T-helper 2 cell treated with Interferon-gamma antibody and Interleukin-4, amounts not matched to agents 5 μg/mL and 100 μg/mL, for 36 hours (primary cell): ENCODE measurements around the gene ERFE.
A peak's percentile ranks its signal among the peaks of the same experiment; 100 is the strongest.
"Not testable (repeated sequence)": the region's sequence is repeated elsewhere in the genome, so short reads cannot be mapped to it uniquely, and the experiment has no call there.

Experiments
- DNase-seq: peaks from one replicate; pipeline ENCODE4 v3.0.0; 2021; ENCODE audit warnings: low spot score
- H3K27ac Mint-ChIP-seq: one replicate; pipeline ENCODE4 v1.8.0; 2021; ENCODE audit warnings: mild to moderate bottlenecking, mixed read lengths
- H3K27me3 Mint-ChIP-seq: one replicate; pipeline ENCODE4 v1.8.0; 2021; ENCODE audit warnings: low read depth, mixed read lengths
- H3K36me3 Mint-ChIP-seq: one replicate; pipeline ENCODE4 v1.8.0; 2021; ENCODE audit warnings: low read depth, mixed read lengths
- H3K4me1 Mint-ChIP-seq: one replicate; pipeline ENCODE4 v1.8.0; 2021; ENCODE audit warnings: low read depth, mixed read lengths
- H3K4me3 Mint-ChIP-seq: one replicate; pipeline ENCODE4 v1.8.0; 2022; ENCODE audit warnings: mild to moderate bottlenecking, moderate library complexity, mixed read lengths
- H3K9me3 Mint-ChIP-seq: one replicate; pipeline ENCODE4 v1.8.0; 2021; ENCODE audit warnings: mixed read lengths

ERFE gene

DNA sequence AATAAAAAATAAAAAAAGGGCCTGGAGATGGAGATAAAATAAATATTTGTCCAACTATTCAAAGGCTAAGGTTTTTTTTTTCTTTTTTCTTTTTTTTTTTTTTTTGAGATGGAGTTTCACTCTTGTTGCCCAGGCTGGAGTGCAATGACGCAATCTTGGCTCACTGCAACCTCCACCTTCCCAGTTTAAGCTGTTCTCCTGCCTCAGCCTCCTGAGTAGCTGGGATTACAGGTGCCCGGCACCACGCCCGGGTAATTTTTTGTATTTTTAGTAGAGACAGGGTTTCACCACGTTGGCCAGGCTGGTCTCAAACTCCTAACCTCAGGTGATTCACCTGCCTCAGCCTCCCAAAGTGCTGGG, 12.3 kb downstream of the ERFE start:
- DNase-seq, H3K4me1 Mint-ChIP-seq, H3K9me3 Mint-ChIP-seq, H3K4me3 Mint-ChIP-seq, H3K27ac Mint-ChIP-seq, H3K27me3 Mint-ChIP-seq: not testable (repeated sequence)
- peaks cover 36% of the 10 kb centered on the region for H3K36me3 Mint-ChIP-seq

DNA sequence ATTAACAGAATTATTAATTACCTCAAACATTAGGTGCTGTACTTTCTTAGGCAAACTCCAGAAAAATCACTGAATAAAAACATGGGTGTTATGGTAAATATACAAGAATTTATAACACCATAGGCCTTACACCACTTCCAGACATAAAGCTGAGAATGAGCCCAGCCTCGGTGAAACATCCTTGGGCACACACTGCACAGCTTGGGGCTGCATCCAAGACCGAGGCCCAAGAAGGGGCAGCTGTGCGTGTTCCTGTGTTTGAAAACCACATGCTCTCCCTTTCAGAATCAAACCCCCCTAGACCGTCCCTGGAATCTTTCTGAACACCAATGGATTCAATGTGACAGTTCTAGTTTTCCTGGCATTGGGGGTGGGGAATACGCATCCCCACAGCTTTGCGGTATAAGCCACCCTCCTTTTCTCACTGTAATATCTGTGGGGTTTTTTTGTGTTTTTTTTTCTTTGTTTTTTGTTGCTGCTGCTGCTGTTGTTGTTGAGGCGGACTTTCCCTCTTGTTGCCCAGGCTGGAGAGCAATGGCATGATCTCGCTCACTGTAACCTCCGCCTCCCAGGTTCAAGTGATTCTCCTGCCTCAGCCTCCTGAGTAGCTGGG, 12.9 kb downstream of the ERFE start:
- Mint-ChIP-seq H3K27me3 (no peaks in the 10 kb centered on the region), H3K36me3 (peaks cover 39% of the 10 kb centered on the region), H3K4me1 (no peaks in the 10 kb centered on the region), H3K9me3 (no peaks in the 10 kb centered on the region), H3K27ac (no peak overlapping the region), H3K4me3 (no peak overlapping the region)
- DNase-seq = no peak

- Mint-ChIP-seq H3K9me3 (no peaks in the 10 kb centered on the region), H3K27ac (peak overlapping the region; percentile 47), H3K36me3 (peaks cover 45% of the 10 kb centered on the region), H3K4me3 (no peak overlapping the region), H3K4me1 (no peaks in the 10 kb centered on the region), H3K27me3 (no peaks in the 10 kb centered on the region)
- DNase-seq = no peak
Observed at GRCh38 chr2:238172439-238172838, 13.7 kb downstream of the ERFE start.

DNA sequence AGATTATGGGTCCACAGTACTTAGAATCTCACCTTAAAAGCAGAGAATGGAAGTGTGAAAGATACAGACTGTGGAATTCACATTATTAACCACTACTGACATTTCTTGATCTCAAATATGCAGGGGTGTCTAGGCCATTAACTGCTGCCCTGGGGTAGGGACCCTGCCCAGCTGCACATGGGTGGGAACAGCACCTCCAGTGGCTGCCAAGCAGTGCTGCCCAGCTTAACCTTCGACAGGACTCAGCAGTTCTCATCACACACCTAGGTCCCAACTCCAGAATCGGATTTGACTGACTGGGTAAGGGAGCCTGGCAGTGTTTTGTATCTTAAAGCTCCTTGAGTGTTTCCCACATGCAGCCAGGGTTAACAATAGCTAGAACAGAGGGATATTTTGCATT, 14.9 kb downstream of the ERFE start:
- H3K36me3 Mint-ChIP-seq = peaks cover 46% of the 10 kb centered on the region
- no peaks in the 10 kb centered on the region for H3K27me3 Mint-ChIP-seq
- DNase-seq = no peak
- no peaks in the 10 kb centered on the region for H3K4me1 Mint-ChIP-seq
- no peaks in the 10 kb centered on the region for H3K9me3 Mint-ChIP-seq
- no peak overlapping the region for H3K27ac Mint-ChIP-seq
- no peak overlapping the region for H3K4me3 Mint-ChIP-seq

- no peak for DNase-seq
- Mint-ChIP-seq H3K36me3 (peaks cover 52% of the 10 kb centered on the region), H3K4me3 (no peak overlapping the region), H3K4me1 (no peaks in the 10 kb centered on the region), H3K9me3 (no peaks in the 10 kb centered on the region), H3K27ac (no peak overlapping the region), H3K27me3 (no peaks in the 10 kb centered on the region)
Observed at GRCh38 chr2:238174291-238174690, 15.5 kb downstream of the ERFE start.

DNA sequence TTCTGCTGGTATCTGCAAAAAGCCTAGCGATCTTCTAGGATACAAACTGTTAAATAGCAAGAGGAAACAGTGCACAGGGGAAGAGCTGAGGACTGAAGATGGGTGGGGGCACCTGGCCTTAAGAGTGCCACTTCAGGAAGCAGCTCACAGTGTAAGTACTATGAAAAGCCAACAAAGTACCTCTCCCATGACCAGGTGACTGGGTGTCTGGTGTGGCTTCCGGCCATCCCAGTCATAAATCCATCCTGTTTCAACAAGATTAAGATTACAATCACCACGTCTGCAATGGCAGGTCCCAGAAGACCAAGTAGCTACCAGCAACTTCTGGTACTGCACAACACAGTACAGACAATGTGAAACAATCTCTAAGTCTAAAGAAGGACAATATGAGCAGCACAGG, 15.9 kb downstream of the ERFE start:
- Mint-ChIP-seq H3K4me3 (no peak overlapping the region), H3K27ac (no peak overlapping the region), H3K9me3 (no peaks in the 10 kb centered on the region), H3K27me3 (no peaks in the 10 kb centered on the region), H3K4me1 (no peaks in the 10 kb centered on the region), H3K36me3 (peaks cover 55% of the 10 kb centered on the region)
- no peak for DNase-seq

- Mint-ChIP-seq H3K4me1 (no peaks in the 10 kb centered on the region), H3K27ac (peak overlapping the region; percentile 5), H3K9me3 (no peaks in the 10 kb centered on the region), H3K36me3 (peaks cover 59% of the 10 kb centered on the region), H3K27me3 (no peaks in the 10 kb centered on the region), H3K4me3 (no peak overlapping the region)
- no peak for DNase-seq
Observed at GRCh38 chr2:238176613-238177012, 17.8 kb downstream of the ERFE start.

DNA sequence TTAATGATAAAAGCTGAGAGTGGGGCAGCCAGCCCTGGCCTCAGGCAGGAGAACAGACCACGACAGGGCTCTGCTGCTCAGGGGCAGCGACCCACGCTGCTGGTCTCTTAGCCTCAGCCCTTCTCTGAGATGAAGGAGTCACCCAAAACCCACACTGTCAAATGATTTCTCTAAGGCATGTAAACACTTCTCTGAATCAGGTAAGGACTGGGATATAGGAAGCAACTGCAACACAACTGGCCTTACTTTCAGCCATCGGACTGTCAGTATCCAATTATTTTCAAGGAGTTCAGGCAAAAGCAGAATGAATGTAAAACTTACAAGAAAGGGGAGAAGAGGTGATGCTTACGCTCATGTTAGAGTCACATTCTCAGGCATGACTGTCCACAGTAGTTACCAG, 21.8 kb downstream of the ERFE start:
- H3K36me3 Mint-ChIP-seq = peaks cover 61% of the 10 kb centered on the region
- H3K4me1 Mint-ChIP-seq = no peaks in the 10 kb centered on the region
- H3K27me3 Mint-ChIP-seq = no peaks in the 10 kb centered on the region
- no peak overlapping the region for H3K27ac Mint-ChIP-seq
- no peak for DNase-seq
- no peaks in the 10 kb centered on the region for H3K9me3 Mint-ChIP-seq
- no peak overlapping the region for H3K4me3 Mint-ChIP-seq

DNA sequence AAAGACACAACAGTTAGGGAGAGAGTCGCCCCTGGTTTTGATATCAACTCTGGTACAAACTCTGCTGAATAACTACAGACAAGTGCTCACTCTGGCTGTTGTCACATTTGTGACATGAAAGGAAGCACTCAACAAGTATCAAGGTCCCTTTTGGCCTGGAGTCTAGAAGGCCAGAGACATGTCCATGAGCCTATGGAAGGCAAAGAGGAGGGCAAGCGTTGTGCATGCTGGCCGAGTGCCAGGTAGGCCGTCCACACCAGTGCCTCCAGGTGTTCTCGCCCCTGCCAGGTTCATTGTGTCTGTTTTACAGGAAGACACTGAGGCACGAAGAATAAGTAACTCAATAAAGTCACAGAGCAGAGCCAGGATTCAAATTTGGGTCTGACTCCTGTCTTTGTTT, 23.6 kb downstream of the ERFE start:
- no peaks in the 10 kb centered on the region for H3K9me3 Mint-ChIP-seq
- H3K4me1 Mint-ChIP-seq = no peaks in the 10 kb centered on the region
- no peaks in the 10 kb centered on the region for H3K27me3 Mint-ChIP-seq
- no peak overlapping the region for H3K27ac Mint-ChIP-seq
- no peak for DNase-seq
- H3K4me3 Mint-ChIP-seq = no peak overlapping the region
- peaks cover 63% of the 10 kb centered on the region for H3K36me3 Mint-ChIP-seq

DNA sequence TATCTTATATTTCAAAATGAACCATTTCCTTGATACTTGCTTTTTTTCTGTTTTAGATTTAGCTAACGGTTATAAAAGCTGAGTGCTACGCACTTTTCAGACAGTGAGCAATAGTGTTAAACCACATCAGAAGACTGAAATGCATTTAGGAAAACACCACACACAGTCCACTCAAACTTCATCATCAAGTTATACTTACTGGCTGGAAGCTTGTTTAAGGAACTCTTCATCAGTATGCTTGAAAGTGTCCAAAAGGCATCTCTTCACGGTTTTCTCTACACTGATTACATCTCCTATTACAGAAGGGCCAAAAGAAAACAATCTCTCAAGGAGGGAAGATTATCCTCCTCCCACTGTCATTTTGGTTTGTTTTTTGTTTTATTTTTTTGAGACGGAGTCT, 25.1 kb downstream of the ERFE start:
- Mint-ChIP-seq H3K4me1 (no peaks in the 10 kb centered on the region), H3K4me3 (no peak overlapping the region), H3K27me3 (no peaks in the 10 kb centered on the region), H3K36me3 (peaks cover 70% of the 10 kb centered on the region), H3K9me3 (no peaks in the 10 kb centered on the region), H3K27ac (no peak overlapping the region)
- no peak for DNase-seq

DNA sequence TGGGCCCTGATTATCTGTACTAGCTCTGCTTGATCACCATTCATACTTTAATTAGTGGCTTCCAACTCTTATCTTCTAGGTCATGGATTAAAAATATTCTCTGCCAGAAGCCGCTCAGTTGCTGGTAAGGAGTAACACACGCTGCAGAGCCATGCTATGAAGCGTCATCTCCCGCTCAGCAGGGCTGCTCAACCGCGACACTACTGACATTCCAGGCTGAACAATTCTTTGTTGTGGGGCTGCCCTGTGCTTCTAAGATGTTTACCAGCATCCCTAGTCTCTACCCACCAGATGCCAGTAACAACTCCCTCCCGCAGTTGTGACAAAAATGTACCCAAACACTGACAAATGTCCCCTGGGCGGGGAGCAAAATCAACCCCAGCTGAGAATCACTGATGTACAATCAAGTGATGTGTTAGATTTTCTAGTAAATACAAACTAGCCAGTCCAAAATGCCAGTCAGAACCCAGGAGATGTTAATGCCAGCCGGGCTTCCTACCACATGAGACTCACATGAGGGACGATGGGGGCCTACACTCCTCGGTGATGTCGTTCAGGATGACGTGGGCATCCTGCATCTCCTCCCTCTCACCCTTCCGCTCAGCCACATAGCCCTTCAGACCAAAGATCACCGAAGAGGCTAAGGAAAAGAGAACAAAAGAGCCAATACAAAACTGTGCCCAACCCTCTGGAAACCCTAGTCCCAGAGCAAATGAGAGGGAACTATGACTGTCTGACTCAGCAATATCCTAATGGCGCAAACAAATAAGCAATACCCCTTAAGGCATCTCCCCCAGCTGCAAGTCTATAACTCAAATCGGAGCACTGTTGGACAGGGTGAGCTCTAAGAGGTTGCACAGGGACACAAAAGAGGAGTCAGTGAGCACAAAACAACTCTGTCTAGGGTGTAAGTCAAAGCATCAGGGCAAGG, 29.1 kb downstream of the ERFE start:
- Mint-ChIP-seq H3K27ac (no peak overlapping the region), H3K36me3 (peaks cover 66% of the 10 kb centered on the region)

DNA sequence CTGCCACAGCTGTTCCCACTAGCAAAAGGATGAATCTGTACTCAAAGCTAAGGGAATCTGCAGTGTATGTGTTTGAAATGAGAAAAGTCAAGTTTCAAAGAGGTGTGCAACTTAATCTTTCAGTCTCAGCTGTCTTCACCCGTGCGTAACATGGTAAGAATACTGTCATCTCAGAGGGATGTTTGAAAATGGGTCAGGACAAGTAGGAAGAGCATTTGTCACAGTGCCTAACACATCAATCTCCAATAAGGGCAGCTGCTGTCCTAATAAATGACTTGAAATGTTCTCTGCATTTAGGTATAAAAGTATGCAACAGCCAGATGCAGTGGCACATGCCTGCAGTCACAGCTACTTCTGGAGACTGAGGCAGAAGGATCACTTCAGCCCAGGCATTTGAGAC, 31.7 kb downstream of the ERFE start:
- Mint-ChIP-seq H3K4me1 (peaks cover under 1% of the 10 kb centered on the region), H3K27me3 (no peaks in the 10 kb centered on the region), H3K27ac (no peak overlapping the region), H3K9me3 (no peaks in the 10 kb centered on the region), H3K36me3 (peaks cover 64% of the 10 kb centered on the region), H3K4me3 (no peak overlapping the region)
- DNase-seq = no peak

More for the DNA sequence above, 29.1 kb downstream of the ERFE start:
- Mint-ChIP-seq H3K4me1 (no peaks in the 10 kb centered on the region), H3K9me3 (no peaks in the 10 kb centered on the region), H3K4me3 (no peak overlapping the region), H3K27me3 (no peaks in the 10 kb centered on the region)
- DNase-seq = no peak

DNA sequence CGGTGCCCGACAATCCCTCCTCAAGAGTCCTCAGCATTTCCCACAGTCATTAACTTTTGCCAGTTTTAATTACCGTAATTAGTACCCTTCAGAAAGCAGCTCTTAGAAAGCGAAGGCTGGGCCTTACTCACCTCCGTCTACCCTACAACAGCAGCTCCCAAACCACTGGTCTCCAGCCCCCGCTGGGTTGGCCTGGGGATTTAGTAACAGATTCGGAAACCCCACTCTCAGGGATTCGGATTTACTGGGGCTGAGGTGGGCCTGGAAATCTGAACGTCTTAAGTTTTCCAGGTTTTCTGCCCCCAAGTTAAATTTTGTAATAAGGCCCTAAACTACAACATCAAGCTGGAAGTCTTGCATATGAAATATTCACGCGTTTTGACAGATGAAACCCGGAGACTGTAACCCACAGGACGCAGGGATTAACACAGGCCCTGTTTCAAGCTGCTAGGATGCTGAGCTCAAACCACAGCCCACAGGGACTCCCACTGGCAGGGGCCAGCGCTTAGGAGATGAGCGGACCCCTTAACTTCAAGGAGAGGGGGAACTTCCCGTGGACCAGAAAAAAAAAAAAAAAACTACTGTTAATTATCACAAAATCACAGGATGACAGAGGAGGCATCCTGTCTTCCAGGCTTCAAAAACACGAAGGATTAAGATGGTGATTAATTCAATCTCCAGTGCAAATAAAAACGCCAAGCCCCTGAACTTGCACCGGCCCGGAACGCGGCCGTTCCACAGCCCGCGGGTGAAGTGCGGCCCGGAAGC, 43.7 kb downstream of the ERFE start:
- H3K36me3 Mint-ChIP-seq = peaks cover 17% of the 10 kb centered on the region
- H3K27ac Mint-ChIP-seq = peak overlapping the region; percentile 80
- peak overlapping the region; percentile 86 for H3K4me3 Mint-ChIP-seq
- no peaks in the 10 kb centered on the region for H3K9me3 Mint-ChIP-seq
- H3K4me1 Mint-ChIP-seq = peaks cover 33% of the 10 kb centered on the region
- DNase-seq = no peak
- no peaks in the 10 kb centered on the region for H3K27me3 Mint-ChIP-seq
